SU-DHL-6 (cell line): ENCODE measurements around the gene SLC35B2.

ENCODE experiments used
- H2AFZ ChIP-seq: fragments of 200-600 bp; sonication (generic); 2 replicates; pipeline ENCODE4 v1.6.1; 2014; ENCODE audit warnings: low read depth, mild to moderate bottlenecking, moderate library complexity, mixed read lengths, antibody characterized with exemption, low read length; ENCODE audit not compliant: severe bottlenecking
- H3F3A ChIP-seq: fragments of 200-600 bp; shearing (Covaris generic); 2 replicates; pipeline ENCODE4 v1.6.0; 2016; ENCODE audit warnings: antibody characterized with exemption, mild to moderate bottlenecking; ENCODE audit not compliant: insufficient read depth
- H3K27ac ChIP-seq: fragments of 200-600 bp; sonication (generic); 2 replicates; pipeline ENCODE4 v1.5.1; 2016; ENCODE audit warnings: low read depth, mild to moderate bottlenecking, low read length, moderate library complexity, mixed read lengths
- H3K27me3 ChIP-seq: fragments of 200-600 bp; sonication (generic), shearing (Covaris generic); 2 replicates; pipeline ENCODE4 v1.6.0; 2014; ENCODE audit warnings: mild to moderate bottlenecking, low read length
- H3K36me3 ChIP-seq: fragments of 200-600 bp; sonication (generic); 2 replicates; pipeline ENCODE4 v1.6.1; 2014; ENCODE audit warnings: mild to moderate bottlenecking, low read length, mixed read lengths
- H3K4me2 ChIP-seq: fragments of 300-600, 200-600 bp; shearing (Covaris generic), sonication (generic); 2 replicates; pipeline ENCODE4 v1.6.0; 2014; ENCODE audit warnings: low read length, low read depth, mild to moderate bottlenecking; ENCODE audit not compliant: poor library complexity, severe bottlenecking
- H3K4me3 ChIP-seq: fragments of 200-600 bp; sonication (generic); 2 replicates; pipeline ENCODE4 v1.5.1; 2014; ENCODE audit warnings: antibody characterized with exemption, low read length, mild to moderate bottlenecking, mixed read lengths; ENCODE audit not compliant: insufficient read depth, poor library complexity, severe bottlenecking
- H3K79me2 ChIP-seq: fragments of 200-600 bp; sonication (generic); 2 replicates; pipeline ENCODE4 v1.6.1; 2014; ENCODE audit warnings: mild to moderate bottlenecking, low read length, moderate library complexity; ENCODE audit not compliant: insufficient read depth
- H3K9ac ChIP-seq: fragments of 200-600 bp; sonication (generic); 2 replicates; pipeline ENCODE4 v1.7.0; 2014; ENCODE audit warnings: mild to moderate bottlenecking, low read length
- H3K9me2 ChIP-seq: fragments of 200-600 bp; sonication (generic); replicated peaks from 2 replicates; pipeline ENCODE4 v1.6.1; 2014; ENCODE audit warnings: low read length; ENCODE audit not compliant: insufficient read depth
- H3K9me3 ChIP-seq: fragments of 200-600 bp; sonication (generic); 2 replicates; pipeline ENCODE4 v1.6.1; 2014; ENCODE audit warnings: low read length, mixed read lengths; ENCODE audit not compliant: insufficient read depth
- H4K20me1 ChIP-seq: fragments of 200-600 bp; sonication (generic); 2 replicates; pipeline ENCODE4 v1.6.1; 2014; ENCODE audit warnings: low read depth, mild to moderate bottlenecking, antibody characterized with exemption, low read length, moderate library complexity, mixed read lengths
- EZH2phosphoT487 ChIP-seq: fragments of 200-600 bp; sonication (generic), shearing (Covaris generic); conservative IDR thresholded peaks from 2 replicates; pipeline ENCODE4 v1.6.1; 2018; ENCODE audit warnings: mild to moderate bottlenecking, antibody characterized with exemption, low read length, moderate library complexity, mixed read lengths
- TF ChIP-seq, protein P1 (sequence below): fragments of 200-600 bp; sonication (generic); IDR thresholded peaks from one replicate; pipeline ENCODE4 v1.5.1; 2017; ENCODE audit warnings: antibody characterized with exemption, mild to moderate bottlenecking, low read length, moderate library complexity; ENCODE audit not compliant: insufficient read depth, poor library complexity, severe bottlenecking

The SLC35B2 gene

DNA sequence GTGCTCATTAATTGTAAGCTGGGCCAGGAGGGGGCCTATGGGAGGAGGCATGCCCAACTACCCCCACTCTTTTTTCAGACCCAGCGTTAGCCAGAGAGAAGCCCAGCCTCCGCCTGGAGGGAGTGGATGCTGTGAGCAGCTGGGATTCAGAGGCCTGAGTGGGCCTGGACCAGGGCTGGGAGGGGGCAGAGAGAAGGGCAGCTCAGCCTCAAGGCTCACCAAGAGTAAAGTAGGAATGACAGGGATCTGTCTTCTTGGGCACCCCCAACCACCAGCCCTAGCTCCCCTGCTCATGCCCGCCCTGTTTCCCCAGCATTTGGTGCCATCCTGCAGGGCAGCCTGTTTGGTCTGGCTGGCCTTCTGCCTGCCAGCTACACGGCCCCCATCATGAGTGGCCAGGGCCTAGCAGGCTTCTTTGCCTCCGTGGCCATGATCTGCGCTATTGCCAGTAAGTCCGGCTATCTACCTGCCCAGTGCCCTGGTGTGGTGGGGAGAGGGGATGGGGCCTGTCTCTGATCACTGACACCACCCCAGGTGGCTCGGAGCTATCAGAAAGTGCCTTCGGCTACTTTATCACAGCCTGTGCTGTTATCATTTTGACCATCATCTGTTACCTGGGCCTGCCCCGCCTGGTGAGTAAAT, 27.2 kb downstream of the SLC35B2 start:
- Histone ChIP-seq H3K36me3 (no peaks in the 10 kb centered on the region), H3K79me2 (peaks cover 28% of the 10 kb centered on the region), H3K27ac (no peak overlapping the region), H2AFZ (no peak overlapping the region), H3F3A (no peaks in the 10 kb centered on the region), H3K4me2 (no peak overlapping the region), H3K9me3 (no peaks in the 10 kb centered on the region), H3K9ac (no peak overlapping the region), H4K20me1 (no peaks in the 10 kb centered on the region), H3K4me3 (no peak overlapping the region), H3K27me3 (no peaks in the 10 kb centered on the region), H3K9me2 (no peaks in the 10 kb centered on the region)
- TF ChIP-seq EZH2phosphoT487 = no peak
- TF ChIP-seq, protein P1, sequence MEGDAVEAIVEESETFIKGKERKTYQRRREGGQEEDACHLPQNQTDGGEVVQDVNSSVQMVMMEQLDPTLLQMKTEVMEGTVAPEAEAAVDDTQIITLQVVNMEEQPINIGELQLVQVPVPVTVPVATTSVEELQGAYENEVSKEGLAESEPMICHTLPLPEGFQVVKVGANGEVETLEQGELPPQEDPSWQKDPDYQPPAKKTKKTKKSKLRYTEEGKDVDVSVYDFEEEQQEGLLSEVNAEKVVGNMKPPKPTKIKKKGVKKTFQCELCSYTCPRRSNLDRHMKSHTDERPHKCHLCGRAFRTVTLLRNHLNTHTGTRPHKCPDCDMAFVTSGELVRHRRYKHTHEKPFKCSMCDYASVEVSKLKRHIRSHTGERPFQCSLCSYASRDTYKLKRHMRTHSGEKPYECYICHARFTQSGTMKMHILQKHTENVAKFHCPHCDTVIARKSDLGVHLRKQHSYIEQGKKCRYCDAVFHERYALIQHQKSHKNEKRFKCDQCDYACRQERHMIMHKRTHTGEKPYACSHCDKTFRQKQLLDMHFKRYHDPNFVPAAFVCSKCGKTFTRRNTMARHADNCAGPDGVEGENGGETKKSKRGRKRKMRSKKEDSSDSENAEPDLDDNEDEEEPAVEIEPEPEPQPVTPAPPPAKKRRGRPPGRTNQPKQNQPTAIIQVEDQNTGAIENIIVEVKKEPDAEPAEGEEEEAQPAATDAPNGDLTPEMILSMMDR = no peak

DNA sequence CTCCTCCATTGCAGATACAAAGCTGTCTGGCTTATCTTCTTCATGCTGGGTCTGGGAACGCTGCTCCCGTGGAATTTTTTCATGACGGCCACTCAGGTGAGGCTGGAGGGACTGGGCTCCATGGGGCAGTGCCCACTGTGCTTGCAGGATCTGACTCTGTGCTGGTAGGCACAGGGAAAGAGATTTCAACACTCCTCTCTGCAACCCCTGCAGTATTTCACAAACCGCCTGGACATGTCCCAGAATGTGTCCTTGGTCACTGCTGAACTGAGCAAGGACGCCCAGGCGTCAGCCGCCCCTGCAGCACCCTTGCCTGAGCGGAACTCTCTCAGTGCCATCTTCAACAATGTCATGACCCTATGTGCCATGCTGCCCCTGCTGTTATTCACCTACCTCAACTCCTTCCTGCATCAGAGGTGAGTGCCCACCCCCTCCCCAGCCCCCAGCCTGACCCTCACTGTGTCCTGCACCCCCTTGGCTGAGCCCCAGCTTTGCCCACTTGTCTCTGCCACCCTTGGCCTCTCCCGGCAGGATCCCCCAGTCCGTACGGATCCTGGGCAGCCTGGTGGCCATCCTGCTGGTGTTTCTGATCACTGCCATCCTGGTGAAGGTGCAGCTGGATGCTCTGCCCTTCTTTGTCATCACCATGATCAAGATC, 27.8 kb downstream of the SLC35B2 start:
- H3K9me3 ChIP-seq = no peaks in the 10 kb centered on the region
- H3K36me3 ChIP-seq = no peaks in the 10 kb centered on the region
- TF ChIP-seq EZH2phosphoT487 = no peak
- TF ChIP-seq, protein P1 = no peak
- no peak overlapping the region for H3K27ac ChIP-seq
- no peak overlapping the region for H3K4me3 ChIP-seq
- H4K20me1 ChIP-seq = no peaks in the 10 kb centered on the region
- H2AFZ ChIP-seq = no peak overlapping the region
- H3K27me3 ChIP-seq = no peaks in the 10 kb centered on the region
- no peaks in the 10 kb centered on the region for H3F3A ChIP-seq
- peaks cover 34% of the 10 kb centered on the region for H3K79me2 ChIP-seq
- H3K9ac ChIP-seq = no peak overlapping the region
- H3K4me2 ChIP-seq = no peak overlapping the region
- no peaks in the 10 kb centered on the region for H3K9me2 ChIP-seq

DNA sequence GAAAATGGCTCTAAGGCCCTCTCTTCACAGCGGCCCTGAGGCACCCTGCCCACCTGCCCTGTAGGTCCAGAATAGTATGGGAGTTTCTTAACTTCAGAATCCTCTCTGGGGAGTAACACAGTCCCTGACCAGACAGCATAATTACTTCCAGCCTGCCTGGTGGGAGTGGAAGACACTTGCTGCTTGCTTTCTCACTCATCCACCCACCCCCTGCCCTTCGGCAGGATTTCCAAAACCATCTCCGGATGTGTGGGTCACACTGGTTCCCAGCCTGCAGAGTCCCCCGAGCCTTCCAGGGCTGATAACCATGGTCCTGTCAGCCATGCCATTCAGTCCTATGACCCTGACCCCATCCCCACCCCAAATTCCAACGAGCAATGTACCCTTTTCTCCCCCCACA, 28.5 kb downstream of the SLC35B2 start:
- Histone ChIP-seq H3K9ac (no peak overlapping the region), H3K4me3 (no peak overlapping the region), H3K79me2 (peaks cover 41% of the 10 kb centered on the region), H3F3A (no peaks in the 10 kb centered on the region), H3K9me2 (no peaks in the 10 kb centered on the region), H3K4me2 (no peak overlapping the region), H3K9me3 (no peaks in the 10 kb centered on the region), H3K27ac (no peak overlapping the region), H3K27me3 (no peaks in the 10 kb centered on the region), H2AFZ (no peak overlapping the region), H3K36me3 (no peaks in the 10 kb centered on the region), H4K20me1 (no peaks in the 10 kb centered on the region)
- TF ChIP-seq EZH2phosphoT487 = no peak
- TF ChIP-seq, protein P1 = no peak
